K562 (cell line): ENCODE data around the gene EIF5.

Source experiments
- CBFB ChIP-seq: sonication (generic); formaldehyde crosslinking; IDR thresholded peaks from 2 replicates; pipeline ENCODE4 v1.4.0; 2020; ENCODE audit warnings: mild to moderate bottlenecking, missing genetic modification reagents
- EP300 ChIP-seq: IDR thresholded peaks from 2 replicates; pipeline ENCODE4 v1.6.1; 2012; ENCODE audit warnings: low read length, improper control_type of control experiment
- NCOA1 ChIP-seq: fragments of 450-650 bp; IDR thresholded peaks from 2 replicates; pipeline ENCODE4 v1.6.1; 2016; ENCODE audit warnings: low read depth
- POLR2A ChIP-seq: fragments of 450-650 bp; conservative IDR thresholded peaks from 2 replicates; pipeline ENCODE4 v1.6.1; 2016
- TF ChIP-seq, protein P1 (sequence below), 3 experiments: IDR thresholded peaks in 2 of 3; conservative IDR thresholded peaks in 1 of 3; 2 replicates each; pipeline ENCODE4 v1.5.1; 2011 to 2012; ENCODE audit warnings: low read length in 3 of 3, mild to moderate bottlenecking in 3 of 3, control low read depth in 2 of 3, improper control_type of control experiment in 1 of 3, inconsistent platforms in 1 of 3, low read depth in 1 of 3, mixed read lengths in 1 of 3, moderate library complexity in 1 of 3; ENCODE audit not compliant: insufficient read depth in 2 of 3

- TF ChIP-seq NCOA1 (no peak), POLR2A (no peak), EP300 (no peak), CBFB (CRISPR knock-in tag) (no peak)
- TF ChIP-seq, protein P1, sequence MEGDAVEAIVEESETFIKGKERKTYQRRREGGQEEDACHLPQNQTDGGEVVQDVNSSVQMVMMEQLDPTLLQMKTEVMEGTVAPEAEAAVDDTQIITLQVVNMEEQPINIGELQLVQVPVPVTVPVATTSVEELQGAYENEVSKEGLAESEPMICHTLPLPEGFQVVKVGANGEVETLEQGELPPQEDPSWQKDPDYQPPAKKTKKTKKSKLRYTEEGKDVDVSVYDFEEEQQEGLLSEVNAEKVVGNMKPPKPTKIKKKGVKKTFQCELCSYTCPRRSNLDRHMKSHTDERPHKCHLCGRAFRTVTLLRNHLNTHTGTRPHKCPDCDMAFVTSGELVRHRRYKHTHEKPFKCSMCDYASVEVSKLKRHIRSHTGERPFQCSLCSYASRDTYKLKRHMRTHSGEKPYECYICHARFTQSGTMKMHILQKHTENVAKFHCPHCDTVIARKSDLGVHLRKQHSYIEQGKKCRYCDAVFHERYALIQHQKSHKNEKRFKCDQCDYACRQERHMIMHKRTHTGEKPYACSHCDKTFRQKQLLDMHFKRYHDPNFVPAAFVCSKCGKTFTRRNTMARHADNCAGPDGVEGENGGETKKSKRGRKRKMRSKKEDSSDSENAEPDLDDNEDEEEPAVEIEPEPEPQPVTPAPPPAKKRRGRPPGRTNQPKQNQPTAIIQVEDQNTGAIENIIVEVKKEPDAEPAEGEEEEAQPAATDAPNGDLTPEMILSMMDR (IDR thresholded peaks at IDR 0.05 in 2 of 3, conservative IDR thresholded peaks at IDR 0.05 in 1 of 3; ENCODE audit: insufficient read depth in 2 of 3, low read depth in 1 of 3, low read length in 3 of 3) = peak in 2 of 3 experiments; percentile 19 to 40; a peak in 3 of 6 replicates
Measured at GRCh38 chr14:103296987-103297386, 37.0 kb upstream of the EIF5 start.
